Fibroblast of lung (primary cell): ENCODE results near the gene CAPZB. TPM values are rescaled to one million over a fixed set of nuclear protein-coding genes. Genes with fewer than 3 reads are reported as not detected.

Experiments used
- DNase-seq, 2 donors: peaks; one replicate each; pipeline versions ENCODE4 v3.0.0 to v3.0.0-alpha.2; 2010; ENCODE audit warnings: low read depth in 2 of 2
- H2AFZ ChIP-seq: 2 replicates; pipeline ENCODE4 v1.5.1; 2012; ENCODE audit warnings: low read length, control low read depth, inconsistent platforms
- H3K27ac ChIP-seq: 2 replicates; pipeline ENCODE4 v1.5.1; 2011; ENCODE audit warnings: low read length, control low read depth; ENCODE audit not compliant: insufficient read depth
- H3K27me3 ChIP-seq: 2 replicates; pipeline ENCODE4 v1.5.1; 2011; ENCODE audit warnings: mild to moderate bottlenecking, low read length; ENCODE audit not compliant: control insufficient read depth, insufficient read depth
- H3K36me3 ChIP-seq: 2 replicates; pipeline ENCODE4 v1.5.1; 2011; ENCODE audit warnings: low read length; ENCODE audit not compliant: control insufficient read depth, insufficient read depth
- H3K4me1 ChIP-seq: 2 replicates; pipeline ENCODE4 v1.5.1; 2011; ENCODE audit warnings: low read length; ENCODE audit not compliant: control insufficient read depth, insufficient read depth; ENCODE audit errors: extremely low read depth
- H3K4me2 ChIP-seq: 2 replicates; pipeline ENCODE4 v1.5.1; 2011; ENCODE audit warnings: low read length, control low read depth; ENCODE audit not compliant: insufficient read depth; ENCODE audit errors: extremely low read depth
- H3K4me3 ChIP-seq, 4 experiments: fragments of 200-600 bp in 1 of 4; sonication (generic) in 1 of 4; replicated peaks in 1 of 4; 2 replicates each; pipeline ENCODE4 v1.5.1; 2011 to 2016; ENCODE audit warnings: low read length in 4 of 4, low read depth in 3 of 4, mild to moderate bottlenecking in 3 of 4, control low read depth in 2 of 4, inconsistent platforms in 1 of 4, mixed read lengths in 1 of 4; ENCODE audit not compliant: insufficient read depth in 1 of 4; ENCODE audit errors: control extremely low read depth in 1 of 4
- H3K79me2 ChIP-seq: 2 replicates; pipeline ENCODE4 v1.5.1; 2012; ENCODE audit warnings: mild to moderate bottlenecking, low read length, inconsistent platforms; ENCODE audit not compliant: control insufficient read depth, insufficient read depth
- H3K9ac ChIP-seq: 2 replicates; pipeline ENCODE4 v1.5.1; 2011; ENCODE audit warnings: mild to moderate bottlenecking, low read length, control low read depth; ENCODE audit not compliant: insufficient read depth
- H3K9me3 ChIP-seq: 2 replicates; pipeline ENCODE4 v1.5.1; 2012; ENCODE audit warnings: low read depth, low read length; ENCODE audit not compliant: control insufficient read depth, insufficient read depth
- H4K20me1 ChIP-seq: 2 replicates; pipeline ENCODE4 v1.5.1; 2011; ENCODE audit warnings: low read length; ENCODE audit not compliant: control insufficient read depth, insufficient read depth; ENCODE audit errors: extremely low read depth
- EZH2 ChIP-seq: IDR thresholded peaks from 2 replicates; pipeline ENCODE4 v1.5.1; 2012; ENCODE audit warnings: low read length, control low read depth, mild to moderate bottlenecking; ENCODE audit errors: missing control alignments
- polyA plus RNA-seq, 2 donors: library from polyadenylated mRNA; depleted of rRNA in 1 of 2; stranded (reverse) in 1 of 2; unstranded in 1 of 2; fragments of >200 nt; gene quantifications; 2 replicates each; pipeline ENCODE4 v1.2.1, GENCODE V29; 2011 to 2012; ENCODE audit warnings: missing spikeins in 1 of 2
- total RNA-seq: library from RNA; depleted of rRNA; stranded (reverse); fragments of >200 nt; gene quantifications from 2 replicates; pipeline ENCODE4 v1.2.1, GENCODE V29; 2014
- TF ChIP-seq, protein P1 (sequence below), 2 donors: IDR thresholded peaks in 1 of 2; conservative IDR thresholded peaks in 1 of 2; 1 replicate in 1 of 2; 2 replicates in 1 of 2; pipeline ENCODE4 v1.5.1; 2011 to 2012; ENCODE audit warnings: low read length in 2 of 2, control low read depth in 1 of 2, inconsistent platforms in 1 of 2, low read depth in 1 of 2, mild to moderate bottlenecking in 1 of 2

CAPZB gene
- total and polyA plus RNA-seq, 2 donors (not counting 1 experiment from before 2014, with no cell fraction given), result 104 to 495 TPM

DNA sequence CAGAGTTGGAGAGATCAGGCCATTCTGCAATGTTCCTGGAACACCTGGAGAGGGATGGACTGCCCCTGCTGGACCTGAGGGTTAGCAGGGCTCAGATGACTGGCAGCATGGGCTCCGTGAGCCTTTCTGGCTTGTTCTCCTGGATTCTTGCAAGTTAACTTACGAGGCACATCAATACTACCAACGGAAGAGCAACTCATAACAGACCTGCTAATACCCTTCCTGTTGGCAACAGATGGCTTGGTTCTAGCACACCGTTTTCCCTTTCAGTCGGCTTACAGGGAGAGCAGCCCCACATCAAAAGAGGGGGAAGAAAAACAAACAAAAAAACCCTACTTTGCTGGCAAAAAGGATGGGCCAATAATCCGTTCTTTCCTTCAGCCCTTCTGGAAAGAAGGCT is 125.3 kb downstream of the CAPZB start:
- Histone ChIP-seq H3K27ac (no peak overlapping the region), H3K79me2 (peaks cover 9% of the 10 kb centered on the region)

DNA sequence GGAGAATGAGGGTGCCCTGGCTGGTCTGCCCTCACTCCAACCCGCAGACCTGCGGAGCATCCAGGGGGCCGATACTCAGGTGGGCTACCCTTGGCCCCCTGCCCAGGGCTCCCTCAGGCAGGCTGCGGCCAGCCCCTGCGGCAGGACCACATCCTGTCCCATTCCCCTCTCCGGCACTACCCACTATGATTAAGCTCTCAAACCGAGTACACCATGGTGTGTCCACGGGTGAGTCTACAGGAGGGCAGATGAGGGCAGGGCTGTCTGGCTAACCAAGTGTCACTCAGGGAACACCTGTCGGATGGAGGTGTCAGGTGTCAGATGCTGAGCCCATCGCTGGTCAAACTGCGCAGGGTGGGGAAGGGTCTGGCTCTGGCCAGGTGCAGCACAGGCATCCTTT is 126.0 kb downstream of the CAPZB start:
- Histone ChIP-seq H3K27ac (no peak overlapping the region), H3K4me2 (no peak overlapping the region), H4K20me1 (peaks cover 2% of the 10 kb centered on the region), H3K4me1 (no peaks in the 10 kb centered on the region), H3K36me3 (peaks cover 14% of the 10 kb centered on the region), H3K4me3 (no peak overlapping the region), H3K27me3 (no peaks in the 10 kb centered on the region), H3K9me3 (no peaks in the 10 kb centered on the region), H3K9ac (no peak overlapping the region), H3K79me2 (peaks cover 9% of the 10 kb centered on the region), H2AFZ (no peak overlapping the region)
- TF ChIP-seq, protein P1, sequence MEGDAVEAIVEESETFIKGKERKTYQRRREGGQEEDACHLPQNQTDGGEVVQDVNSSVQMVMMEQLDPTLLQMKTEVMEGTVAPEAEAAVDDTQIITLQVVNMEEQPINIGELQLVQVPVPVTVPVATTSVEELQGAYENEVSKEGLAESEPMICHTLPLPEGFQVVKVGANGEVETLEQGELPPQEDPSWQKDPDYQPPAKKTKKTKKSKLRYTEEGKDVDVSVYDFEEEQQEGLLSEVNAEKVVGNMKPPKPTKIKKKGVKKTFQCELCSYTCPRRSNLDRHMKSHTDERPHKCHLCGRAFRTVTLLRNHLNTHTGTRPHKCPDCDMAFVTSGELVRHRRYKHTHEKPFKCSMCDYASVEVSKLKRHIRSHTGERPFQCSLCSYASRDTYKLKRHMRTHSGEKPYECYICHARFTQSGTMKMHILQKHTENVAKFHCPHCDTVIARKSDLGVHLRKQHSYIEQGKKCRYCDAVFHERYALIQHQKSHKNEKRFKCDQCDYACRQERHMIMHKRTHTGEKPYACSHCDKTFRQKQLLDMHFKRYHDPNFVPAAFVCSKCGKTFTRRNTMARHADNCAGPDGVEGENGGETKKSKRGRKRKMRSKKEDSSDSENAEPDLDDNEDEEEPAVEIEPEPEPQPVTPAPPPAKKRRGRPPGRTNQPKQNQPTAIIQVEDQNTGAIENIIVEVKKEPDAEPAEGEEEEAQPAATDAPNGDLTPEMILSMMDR (conservative IDR thresholded peaks at IDR 0.05 in 1 of 2, IDR thresholded peaks at IDR 0.05 in 1 of 2; ENCODE audit: low read depth in 1 of 2, low read length in 2 of 2), result no peak
- no peak for TF ChIP-seq EZH2
- DNase-seq, result no peak

More for the DNA sequence above, 125.3 kb downstream of the CAPZB start:
- Histone ChIP-seq H4K20me1 (peaks cover 2% of the 10 kb centered on the region), H2AFZ (no peak overlapping the region), H3K9ac (no peak overlapping the region), H3K27me3 (no peaks in the 10 kb centered on the region), H3K4me2 (no peak overlapping the region), H3K4me1 (no peaks in the 10 kb centered on the region), H3K4me3 (no peak overlapping the region), H3K36me3 (peaks cover 11% of the 10 kb centered on the region), H3K9me3 (no peaks in the 10 kb centered on the region)
- DNase-seq, result no peak
- no peak for TF ChIP-seq EZH2
- TF ChIP-seq, protein P1 (conservative IDR thresholded peaks at IDR 0.05 in 1 of 2, IDR thresholded peaks at IDR 0.05 in 1 of 2; ENCODE audit: low read depth in 1 of 2, low read length in 2 of 2), result no peak

DNA sequence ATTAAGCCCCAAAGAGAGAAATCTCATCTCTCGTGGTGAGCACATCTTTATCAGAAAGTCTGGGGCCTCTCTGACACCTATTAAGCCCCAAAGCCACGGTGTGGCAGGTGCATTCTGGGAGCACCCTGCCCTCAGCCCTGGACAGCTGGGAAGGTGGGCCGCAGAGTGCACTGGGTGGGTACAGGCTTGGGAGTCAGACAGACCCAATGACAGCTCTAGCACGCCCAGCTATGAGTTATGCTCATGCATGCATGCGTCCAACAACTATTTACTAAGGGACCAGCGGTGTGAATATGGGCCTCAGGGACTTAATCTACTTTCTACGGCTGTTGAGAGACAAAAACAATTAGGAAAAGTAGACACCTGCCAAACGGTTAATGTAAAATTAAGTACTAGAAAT is 126.6 kb downstream of the CAPZB start:
- Histone ChIP-seq H3K4me2 (no peak overlapping the region), H2AFZ (no peak overlapping the region), H3K9me3 (no peaks in the 10 kb centered on the region), H3K79me2 (peaks cover 9% of the 10 kb centered on the region), H3K4me3 (no peak overlapping the region), H3K36me3 (peaks cover 14% of the 10 kb centered on the region), H3K4me1 (no peaks in the 10 kb centered on the region), H3K9ac (no peak overlapping the region), H3K27me3 (no peaks in the 10 kb centered on the region), H3K27ac (no peak overlapping the region), H4K20me1 (peaks cover 2% of the 10 kb centered on the region)
- DNase-seq, result no peak
- TF ChIP-seq EZH2, result no peak
- TF ChIP-seq, protein P1 (conservative IDR thresholded peaks at IDR 0.05 in 1 of 2, IDR thresholded peaks at IDR 0.05 in 1 of 2; ENCODE audit: low read depth in 1 of 2, low read length in 2 of 2), result no peak
